ENCODE measurements around the gene FCHO2.

DNA sequence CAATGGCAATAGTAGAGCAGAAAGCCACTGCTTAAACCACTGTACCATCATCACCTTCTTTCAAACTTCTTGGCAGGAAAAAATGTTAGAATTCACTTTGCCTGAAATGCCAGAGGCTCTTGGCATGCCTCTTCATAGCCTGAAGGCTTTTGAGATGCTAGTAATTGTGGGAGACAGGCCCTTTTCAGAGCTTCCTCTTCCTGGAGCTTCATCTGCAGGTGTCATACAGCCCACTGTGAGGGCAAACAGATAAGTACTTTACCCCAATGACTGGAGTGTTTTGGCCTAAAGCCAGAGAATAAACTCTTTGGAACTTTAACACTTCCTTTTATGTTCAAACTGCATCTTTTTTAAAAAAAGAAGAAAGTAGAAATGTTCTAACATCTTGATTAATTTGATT, 83.2 kb downstream of the FCHO2 start:
- TF ChIP-seq POLR2A (IDR thresholded peaks at IDR 0.05; ENCODE audit: extremely low read depth, insufficient read length): no peak
- TF ChIP-seq, protein P1, sequence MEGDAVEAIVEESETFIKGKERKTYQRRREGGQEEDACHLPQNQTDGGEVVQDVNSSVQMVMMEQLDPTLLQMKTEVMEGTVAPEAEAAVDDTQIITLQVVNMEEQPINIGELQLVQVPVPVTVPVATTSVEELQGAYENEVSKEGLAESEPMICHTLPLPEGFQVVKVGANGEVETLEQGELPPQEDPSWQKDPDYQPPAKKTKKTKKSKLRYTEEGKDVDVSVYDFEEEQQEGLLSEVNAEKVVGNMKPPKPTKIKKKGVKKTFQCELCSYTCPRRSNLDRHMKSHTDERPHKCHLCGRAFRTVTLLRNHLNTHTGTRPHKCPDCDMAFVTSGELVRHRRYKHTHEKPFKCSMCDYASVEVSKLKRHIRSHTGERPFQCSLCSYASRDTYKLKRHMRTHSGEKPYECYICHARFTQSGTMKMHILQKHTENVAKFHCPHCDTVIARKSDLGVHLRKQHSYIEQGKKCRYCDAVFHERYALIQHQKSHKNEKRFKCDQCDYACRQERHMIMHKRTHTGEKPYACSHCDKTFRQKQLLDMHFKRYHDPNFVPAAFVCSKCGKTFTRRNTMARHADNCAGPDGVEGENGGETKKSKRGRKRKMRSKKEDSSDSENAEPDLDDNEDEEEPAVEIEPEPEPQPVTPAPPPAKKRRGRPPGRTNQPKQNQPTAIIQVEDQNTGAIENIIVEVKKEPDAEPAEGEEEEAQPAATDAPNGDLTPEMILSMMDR (IDR thresholded peaks at IDR 0.05; ENCODE audit: low read depth, low read length): no peak
- TF ChIP-seq, protein P2, sequence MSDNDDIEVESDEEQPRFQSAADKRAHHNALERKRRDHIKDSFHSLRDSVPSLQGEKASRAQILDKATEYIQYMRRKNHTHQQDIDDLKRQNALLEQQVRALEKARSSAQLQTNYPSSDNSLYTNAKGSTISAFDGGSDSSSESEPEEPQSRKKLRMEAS (IDR thresholded peaks at IDR 0.05; ENCODE audit: low read depth, low read length): no peak
